Caki2 (cell line): ENCODE results near the gene TSPAN6. TPM values are rescaled to one million over a fixed set of nuclear protein-coding genes. Genes with fewer than 3 reads are reported as not detected.

Experiments
- DNase-seq: peaks from one replicate; pipeline ENCODE4 v3.0.0-alpha.2; 2015; ENCODE audit warnings: low read depth
- in situ Hi-C: cut with HindIII; loops from 2 replicates; pipeline ENCODE4 v1.10.0; 2016; ENCODE audit warnings: low sequenced_read_pairs, low pct_unique_long_range_greater_than_20kb, mixed read lengths
- total RNA-seq: library from RNA; depleted of rRNA; stranded (reverse); fragments of >200 nt; shearing (Covaris generic); gene quantifications from 2 replicates; pipeline ENCODE4 v1.2.3, GENCODE V29; 2014; ENCODE audit warnings: low replicate concordance; rRNA removed

The TSPAN6 gene
- total RNA-seq, 1 experiment from 2014 or later = 39.9 TPM

DNA sequence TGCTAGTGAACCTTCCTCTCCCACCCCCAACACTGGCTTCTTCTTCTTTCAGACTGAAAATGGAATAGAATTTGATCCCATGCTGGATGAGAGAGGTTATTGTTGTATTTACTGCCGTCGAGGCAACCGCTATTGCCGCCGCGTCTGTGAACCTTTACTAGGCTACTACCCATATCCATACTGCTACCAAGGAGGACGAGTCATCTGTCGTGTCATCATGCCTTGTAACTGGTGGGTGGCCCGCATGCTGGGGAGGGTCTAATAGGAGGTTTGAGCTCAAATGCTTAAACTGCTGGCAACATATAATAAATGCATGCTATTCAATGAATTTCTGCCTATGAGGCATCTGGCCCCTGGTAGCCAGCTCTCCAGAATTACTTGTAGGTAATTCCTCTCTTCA, 37.1 kb downstream of the TSPAN6 start:
- no peak for DNase-seq

DNA sequence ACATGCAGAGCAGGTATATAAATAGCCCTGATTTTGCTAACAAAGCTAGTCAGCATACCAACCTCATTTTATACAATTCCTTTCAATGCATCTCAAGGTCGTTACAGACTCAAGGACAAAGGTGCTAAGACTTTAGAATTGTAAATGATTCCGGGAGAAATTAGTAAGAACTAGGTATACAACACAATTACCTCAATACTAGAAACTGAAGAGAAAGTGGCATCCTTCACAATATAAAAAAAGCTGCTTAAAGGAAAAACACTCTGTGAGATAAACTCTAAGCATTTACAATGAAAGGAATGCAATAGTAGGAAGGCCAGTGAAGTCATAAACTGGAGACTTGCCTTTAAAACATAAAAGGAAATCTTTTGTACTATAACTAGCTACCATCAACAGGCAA, 40.0 kb downstream of the TSPAN6 start:
- no peak for DNase-seq
- in situ Hi-C loops = no loop called here

More for the DNA sequence above, 37.1 kb downstream of the TSPAN6 start:
- in situ Hi-C loops = no loop called here

DNA sequence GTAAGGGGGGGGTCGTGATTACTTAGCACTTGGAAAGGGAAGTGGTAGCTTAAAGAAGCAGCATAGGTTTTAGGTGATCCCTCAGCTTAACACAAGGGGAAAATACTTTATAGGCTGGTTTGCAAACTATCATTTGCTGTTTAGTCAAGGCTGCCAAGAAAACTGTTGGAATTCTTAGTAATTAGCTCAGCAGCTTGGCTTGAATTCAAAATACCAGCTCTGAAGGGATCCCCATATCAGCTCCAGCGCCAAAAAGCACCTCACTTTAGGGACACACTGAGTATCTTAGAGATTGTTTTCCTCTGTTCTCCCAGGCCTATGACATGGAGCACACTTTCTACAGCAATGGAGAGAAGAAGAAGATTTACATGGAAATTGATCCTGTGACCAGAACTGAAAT, 43.0 kb downstream of the TSPAN6 start:
- no peak for DNase-seq
- in situ Hi-C loops = no loop called here

DNA sequence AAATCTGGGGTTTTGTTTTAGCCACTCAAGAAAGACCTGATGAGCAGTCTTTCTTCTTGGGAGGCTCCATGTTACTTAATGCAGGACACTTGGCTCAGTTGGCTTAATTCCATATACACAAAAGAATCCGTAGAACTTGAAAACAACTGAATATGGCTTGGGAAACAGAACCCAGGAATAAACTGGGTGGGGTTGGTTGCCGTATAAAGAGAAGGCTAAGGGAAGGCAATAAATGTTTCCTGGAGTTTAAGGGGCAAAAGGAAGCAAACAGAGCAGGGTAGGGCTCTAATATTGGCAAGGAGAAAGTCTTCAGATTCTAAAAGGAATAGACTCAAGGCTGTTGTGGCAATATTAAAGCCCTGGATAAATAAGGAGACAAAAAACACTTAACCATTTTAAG, 43.5 kb downstream of the TSPAN6 start:
- in situ Hi-C loops = no loop called here
- no peak for DNase-seq

DNA sequence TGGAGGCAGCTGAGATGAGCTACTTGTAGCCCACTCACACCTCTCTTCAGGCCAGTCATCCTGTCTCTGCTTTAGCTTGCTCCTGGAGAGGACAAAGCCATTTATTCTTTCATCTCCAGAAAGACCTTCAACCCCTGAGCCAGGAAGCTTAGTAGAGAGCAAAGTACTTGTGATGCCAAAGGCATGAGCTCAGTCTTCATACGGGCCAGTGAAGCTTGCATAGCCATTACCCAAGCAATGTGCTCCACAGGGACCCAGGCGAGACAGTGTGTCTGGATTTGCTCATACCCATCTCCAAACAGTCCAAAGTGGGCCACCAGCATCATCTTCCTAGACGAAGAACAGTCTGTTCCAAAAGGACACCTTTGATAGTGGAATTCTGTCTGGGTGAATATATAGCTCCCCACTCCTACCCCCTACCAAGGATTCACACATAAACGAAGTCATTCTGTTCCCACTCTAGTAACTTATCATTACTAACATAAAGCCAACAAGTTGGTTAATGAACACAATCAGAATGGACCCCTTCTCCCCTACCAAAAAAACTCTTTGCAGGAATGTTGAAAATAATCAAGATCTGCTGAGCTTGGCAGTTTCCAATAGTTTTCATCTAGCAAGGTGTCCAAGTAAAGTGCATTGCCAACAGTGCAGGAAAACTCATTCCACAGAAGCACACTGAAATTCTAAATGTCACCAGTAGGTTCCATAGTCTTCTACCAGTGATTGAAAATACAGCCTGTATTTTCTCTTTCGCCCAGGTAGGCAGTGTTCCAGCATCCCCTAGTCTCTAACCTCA, 45.2 kb downstream of the TSPAN6 start:
- DNase-seq = no peak
- in situ Hi-C loops = no loop called here

DNA sequence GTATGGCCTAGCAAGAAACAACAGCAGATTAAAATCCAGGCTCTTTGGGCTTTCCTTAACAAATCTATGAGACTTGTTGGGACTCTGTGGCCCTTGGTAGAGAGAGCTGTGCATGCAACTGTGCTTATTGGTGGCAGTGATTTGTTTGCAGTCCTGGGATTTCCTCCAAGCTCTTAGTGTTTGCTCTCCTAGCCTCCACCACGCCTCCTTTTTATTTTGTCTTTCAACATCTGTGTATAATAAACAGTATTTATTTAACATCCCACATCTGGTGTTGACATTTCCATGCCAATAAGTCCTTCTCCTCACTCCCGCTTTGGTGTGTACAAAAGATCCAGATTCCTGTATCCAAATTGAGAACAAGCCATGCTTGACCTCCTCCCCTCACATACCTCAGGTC, 48.7 kb downstream of the TSPAN6 start:
- DNase-seq = no peak
- in situ Hi-C loops = no loop called here

DNA sequence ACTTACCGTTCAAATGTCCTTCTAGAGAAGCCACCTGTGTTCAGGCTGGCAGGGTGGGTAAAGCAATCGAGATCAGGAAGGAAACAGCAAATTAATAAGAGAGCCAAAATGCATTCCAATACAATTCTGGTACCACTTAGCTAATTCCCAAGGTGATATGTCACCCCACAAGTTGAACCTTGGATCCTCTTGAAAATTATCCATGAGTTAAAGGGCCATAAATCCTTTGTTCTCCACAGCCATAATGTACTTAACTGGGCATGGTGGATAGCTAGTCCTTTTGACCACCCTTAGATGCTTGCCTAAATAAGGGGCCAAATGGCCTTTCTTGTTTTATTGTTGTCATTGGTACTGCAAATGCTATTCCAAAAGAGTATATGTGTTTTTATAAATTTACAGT, 49.9 kb downstream of the TSPAN6 start:
- no peak for DNase-seq
- in situ Hi-C loops = no loop called here

DNA sequence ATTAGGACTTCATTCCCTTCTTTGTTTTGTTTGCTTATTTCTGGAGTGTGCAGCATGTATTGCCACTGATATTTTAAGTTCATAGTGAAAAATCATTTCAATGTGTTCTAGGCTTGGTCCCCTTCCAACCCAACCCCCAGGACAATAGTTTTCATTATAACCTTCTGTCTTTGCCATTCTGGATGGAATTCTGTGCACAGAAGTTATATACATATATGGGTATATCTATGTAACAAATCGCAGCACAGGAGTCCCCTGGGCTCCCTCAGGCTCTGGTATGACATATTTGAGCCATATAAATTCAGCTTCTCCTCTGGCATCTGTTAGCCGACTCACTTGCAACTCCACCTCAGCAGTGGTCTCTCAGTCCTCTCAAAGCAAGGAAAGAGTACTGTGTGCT, 52.0 kb downstream of the TSPAN6 start, which contains the start of gene TNMD:
Gene TNMD (plus strand): TSS at position 326 of the 400 bp plus-strand sequence. CDS start 83 bp downstream, outside the sequence.
- in situ Hi-C loops = no loop called here

More for the DNA sequence above, 52.0 kb downstream of the TSPAN6 start, which contains the start of gene TNMD:
- no peak for DNase-seq

Other genes with a start within 250 kb of the TSPAN6 start
- gene PCDH19, start 226.5 kb downstream of the TSPAN6 start, total RNA-seq = not detected in 2 replicates
- not detected in 2 replicates for gene TNMD, start 51.9 kb downstream of the TSPAN6 start, total RNA-seq
- 5.8 and 11.2 TPM in 2 replicates for gene SRPX2, start 7.4 kb upstream of the TSPAN6 start, total RNA-seq
- gene SYTL4, start 95.3 kb upstream of the TSPAN6 start, total RNA-seq = 0.23 and 1.2 TPM in 2 replicates
- gene CSTF2, start 183.6 kb upstream of the TSPAN6 start, total RNA-seq = 28.2 and 28.9 TPM in 2 replicates
- gene NOX1, start 237.6 kb upstream of the TSPAN6 start, total RNA-seq = not detected in 2 replicates